Astrocyte (in vitro differentiated cells and primary cell): Measurements from ENCODE around the gene ACADSB. TPM values are rescaled to one million over a fixed set of nuclear protein-coding genes. Genes with fewer than 3 reads are reported as not detected.

Experiments used
- DNase-seq: peaks from one replicate; pipeline ENCODE4 v3.0.0-alpha.2; 2010; ENCODE audit warnings: low read depth
- FAIRE-seq: peaks from 2 replicates; lab custom pipeline; 2011; peaks lifted over from hg19 to GRCh38; lab: Jason Lieb, UNC
- H2AFZ ChIP-seq: 2 replicates; pipeline ENCODE4 v1.6.0; 2012; ENCODE audit warnings: low read depth, low read length, inconsistent platforms
- H3K27ac ChIP-seq: 2 replicates; pipeline ENCODE4 v1.5.1; 2011; ENCODE audit warnings: low read depth, low read length, inconsistent platforms
- H3K27me3 ChIP-seq: 2 replicates; pipeline ENCODE4 v1.6.0; 2011; ENCODE audit warnings: low read length, inconsistent platforms; ENCODE audit not compliant: insufficient read depth
- H3K36me3 ChIP-seq: 2 replicates; pipeline ENCODE4 v1.5.1; 2011; ENCODE audit warnings: low read length, inconsistent platforms; ENCODE audit not compliant: insufficient read depth
- H3K4me1 ChIP-seq: 2 replicates; pipeline ENCODE4 v1.5.1; 2011; ENCODE audit warnings: low read length, inconsistent platforms; ENCODE audit not compliant: insufficient read depth
- H3K4me2 ChIP-seq: 2 replicates; pipeline ENCODE4 v1.6.0; 2012; ENCODE audit warnings: low read length, inconsistent platforms
- H3K4me3 ChIP-seq: 2 replicates; pipeline ENCODE4 v1.5.1; 2011; ENCODE audit warnings: low read depth, mild to moderate bottlenecking, low read length, inconsistent platforms; ENCODE audit not compliant: insufficient read depth
- H3K79me2 ChIP-seq: 2 replicates; pipeline ENCODE4 v1.6.0; 2012; ENCODE audit warnings: mild to moderate bottlenecking, low read length, inconsistent platforms; ENCODE audit not compliant: insufficient read depth
- H3K9ac ChIP-seq: 2 replicates; pipeline ENCODE4 v1.6.0; 2012; ENCODE audit warnings: mild to moderate bottlenecking, low read length, inconsistent platforms
- H3K9me3 ChIP-seq: 2 replicates; pipeline ENCODE4 v1.5.1; 2012; ENCODE audit warnings: low read depth, mild to moderate bottlenecking, low read length, inconsistent platforms; ENCODE audit not compliant: insufficient read depth
- H4K20me1 ChIP-seq: 2 replicates; pipeline ENCODE4 v1.6.0; 2012; ENCODE audit warnings: low read length, inconsistent platforms; ENCODE audit not compliant: insufficient read depth
- H3K27ac Mint-ChIP-seq: one replicate; pipeline ENCODE4 v1.8.0; 2021; ENCODE audit warnings: mild to moderate bottlenecking, mixed read lengths; ENCODE audit not compliant: unreplicated experiment
- H3K27me3 Mint-ChIP-seq: one replicate; pipeline ENCODE4 v1.8.0; 2021; ENCODE audit warnings: low read depth, mixed read lengths; ENCODE audit not compliant: unreplicated experiment
- H3K36me3 Mint-ChIP-seq: one replicate; pipeline ENCODE4 v1.8.0; 2021; ENCODE audit warnings: low read depth, mixed read lengths; ENCODE audit not compliant: unreplicated experiment
- H3K4me1 Mint-ChIP-seq: one replicate; pipeline ENCODE4 v1.8.0; 2021; ENCODE audit warnings: low read depth, mixed read lengths; ENCODE audit not compliant: unreplicated experiment
- H3K4me3 Mint-ChIP-seq: one replicate; pipeline ENCODE4 v1.8.0; 2021; ENCODE audit warnings: mild to moderate bottlenecking, moderate library complexity, mixed read lengths; ENCODE audit not compliant: unreplicated experiment
- H3K9me3 Mint-ChIP-seq: one replicate; pipeline ENCODE4 v1.8.0; 2021; ENCODE audit warnings: mild to moderate bottlenecking, mixed read lengths; ENCODE audit not compliant: unreplicated experiment
- EZH2 ChIP-seq: IDR thresholded peaks from 2 replicates; pipeline ENCODE4 v1.6.1; 2012; ENCODE audit warnings: mild to moderate bottlenecking, low read length, inconsistent platforms; ENCODE audit not compliant: insufficient read depth
- total RNA-seq: library from RNA; stranded (reverse); gene quantifications from 2 replicates; pipeline ENCODE4 v1.2.1, GENCODE V29; 2021
- TF ChIP-seq, protein P1 (sequence below): IDR thresholded peaks from 2 replicates; pipeline ENCODE4 v1.5.1; 2011; ENCODE audit warnings: low read depth, mild to moderate bottlenecking, inconsistent platforms, low read length, moderate library complexity; ENCODE audit not compliant: insufficient read depth

The ACADSB gene
- total RNA-seq, 1 donor from 2014 or later, result 10.0 TPM

DNA sequence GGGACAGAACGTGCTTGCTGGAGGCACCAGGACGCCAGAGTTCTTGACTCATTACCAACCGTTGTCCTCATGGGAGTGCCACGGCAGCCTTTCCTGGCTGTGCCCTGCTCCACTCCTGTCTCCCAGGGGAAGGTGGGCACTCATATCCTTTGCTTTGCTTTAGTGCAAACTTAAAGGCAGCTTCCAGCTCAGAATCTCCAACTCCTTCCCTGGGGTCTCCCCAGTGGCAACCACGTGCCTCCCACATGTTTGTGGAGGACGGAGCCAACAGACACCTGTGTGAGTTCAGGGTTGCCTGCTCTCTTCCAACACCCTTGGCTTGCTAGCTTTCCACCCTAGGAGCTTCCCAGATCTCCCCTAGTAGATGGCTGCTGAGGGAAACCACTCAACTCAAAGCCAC lies 75.0 kb downstream of the ACADSB start:
- FAIRE-seq (no peak), DNase-seq (no peak)
- Mint-ChIP-seq H3K27me3 (peaks cover 28% of the 10 kb centered on the region), H3K4me1 (no peaks in the 10 kb centered on the region), H3K9me3 (no peaks in the 10 kb centered on the region), H3K4me3 (no peak overlapping the region), H3K27ac (no peak overlapping the region), H3K36me3 (no peaks in the 10 kb centered on the region)
- Histone ChIP-seq H3K9me3 (no peaks in the 10 kb centered on the region), H2AFZ (no peak overlapping the region), H3K27me3 (no peaks in the 10 kb centered on the region), H3K4me2 (no peak overlapping the region), H3K79me2 (no peaks in the 10 kb centered on the region), H3K4me3 (no peak overlapping the region), H4K20me1 (no peaks in the 10 kb centered on the region), H3K36me3 (no peaks in the 10 kb centered on the region), H3K9ac (no peak overlapping the region), H3K4me1 (no peaks in the 10 kb centered on the region), H3K27ac (no peak overlapping the region)
- TF ChIP-seq, protein P1, sequence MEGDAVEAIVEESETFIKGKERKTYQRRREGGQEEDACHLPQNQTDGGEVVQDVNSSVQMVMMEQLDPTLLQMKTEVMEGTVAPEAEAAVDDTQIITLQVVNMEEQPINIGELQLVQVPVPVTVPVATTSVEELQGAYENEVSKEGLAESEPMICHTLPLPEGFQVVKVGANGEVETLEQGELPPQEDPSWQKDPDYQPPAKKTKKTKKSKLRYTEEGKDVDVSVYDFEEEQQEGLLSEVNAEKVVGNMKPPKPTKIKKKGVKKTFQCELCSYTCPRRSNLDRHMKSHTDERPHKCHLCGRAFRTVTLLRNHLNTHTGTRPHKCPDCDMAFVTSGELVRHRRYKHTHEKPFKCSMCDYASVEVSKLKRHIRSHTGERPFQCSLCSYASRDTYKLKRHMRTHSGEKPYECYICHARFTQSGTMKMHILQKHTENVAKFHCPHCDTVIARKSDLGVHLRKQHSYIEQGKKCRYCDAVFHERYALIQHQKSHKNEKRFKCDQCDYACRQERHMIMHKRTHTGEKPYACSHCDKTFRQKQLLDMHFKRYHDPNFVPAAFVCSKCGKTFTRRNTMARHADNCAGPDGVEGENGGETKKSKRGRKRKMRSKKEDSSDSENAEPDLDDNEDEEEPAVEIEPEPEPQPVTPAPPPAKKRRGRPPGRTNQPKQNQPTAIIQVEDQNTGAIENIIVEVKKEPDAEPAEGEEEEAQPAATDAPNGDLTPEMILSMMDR, result no peak
- TF ChIP-seq EZH2, result no peak

DNA sequence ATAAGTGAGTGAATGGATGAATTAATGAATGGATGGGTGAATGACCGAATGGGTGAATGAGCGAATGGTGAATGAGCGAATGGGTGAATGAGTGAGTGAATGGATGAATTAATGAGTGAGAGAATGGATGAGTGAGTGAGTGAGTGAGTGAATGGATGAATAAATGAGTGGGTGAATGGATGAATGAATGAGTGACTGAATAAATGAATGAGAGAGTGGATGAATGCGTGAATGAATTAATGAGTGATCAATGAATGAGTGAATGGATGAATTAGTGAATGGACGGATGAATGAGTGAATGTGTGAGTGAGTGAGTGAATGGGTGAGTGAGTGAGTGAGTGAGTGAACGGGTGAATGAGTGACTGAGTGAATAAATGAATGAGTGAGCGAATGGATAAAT lies 77.5 kb downstream of the ACADSB start:
- no peak for DNase-seq
- H3K27ac ChIP-seq, result no peak overlapping the region
- Mint-ChIP-seq H3K9me3 (no peaks in the 10 kb centered on the region), H3K4me1 (no peaks in the 10 kb centered on the region), H3K4me3 (no peak overlapping the region), H3K27ac (no peak overlapping the region), H3K36me3 (no peaks in the 10 kb centered on the region), H3K27me3 (peaks cover 31% of the 10 kb centered on the region)
- no peak for TF ChIP-seq EZH2
- TF ChIP-seq, protein P1, result no peak
- no peak overlapping the region for H3K4me3 ChIP-seq
- no peaks in the 10 kb centered on the region for H3K27me3 ChIP-seq
- no peak overlapping the region for H3K4me2 ChIP-seq
- no peaks in the 10 kb centered on the region for H3K9me3 ChIP-seq
- no peaks in the 10 kb centered on the region for H3K36me3 ChIP-seq
- H2AFZ ChIP-seq, result no peak overlapping the region
- H4K20me1 ChIP-seq, result no peaks in the 10 kb centered on the region
- H3K4me1 ChIP-seq, result no peaks in the 10 kb centered on the region
- no peak overlapping the region for H3K9ac ChIP-seq
- no peak for FAIRE-seq
- H3K79me2 ChIP-seq, result no peaks in the 10 kb centered on the region

DNA sequence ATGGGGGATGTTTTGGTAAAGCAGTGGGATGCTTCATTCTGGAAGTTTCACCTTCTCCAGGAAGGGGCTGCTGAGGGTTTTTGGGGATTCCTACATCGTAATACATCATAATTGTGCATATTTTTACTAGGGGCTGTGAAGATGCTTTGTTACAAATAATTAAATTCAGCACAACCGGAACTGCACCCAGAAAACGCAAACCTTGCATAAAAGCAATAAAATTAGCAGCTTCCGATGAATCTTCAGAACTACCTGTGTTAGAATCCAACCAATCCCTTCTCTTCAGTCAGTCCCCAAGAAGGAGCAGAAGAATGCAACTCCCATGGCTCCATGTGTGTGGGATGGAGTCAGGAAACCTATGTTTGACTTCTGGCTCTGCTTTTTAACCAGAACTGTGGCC lies 78.5 kb downstream of the ACADSB start:
- no peaks in the 10 kb centered on the region for H3K9me3 ChIP-seq
- no peaks in the 10 kb centered on the region for H3K27me3 ChIP-seq
- Mint-ChIP-seq H3K27me3 (peaks cover 36% of the 10 kb centered on the region), H3K27ac (no peak overlapping the region), H3K36me3 (no peaks in the 10 kb centered on the region), H3K4me1 (no peaks in the 10 kb centered on the region), H3K9me3 (no peaks in the 10 kb centered on the region), H3K4me3 (no peak overlapping the region)
- no peak overlapping the region for H3K27ac ChIP-seq
- DNase-seq, result no peak
- FAIRE-seq, result no peak
- H3K4me1 ChIP-seq, result no peaks in the 10 kb centered on the region
- no peak overlapping the region for H3K9ac ChIP-seq
- H3K4me3 ChIP-seq, result no peak overlapping the region
- H3K79me2 ChIP-seq, result no peaks in the 10 kb centered on the region
- no peak overlapping the region for H3K4me2 ChIP-seq
- no peaks in the 10 kb centered on the region for H3K36me3 ChIP-seq
- TF ChIP-seq, protein P1, result no peak
- TF ChIP-seq EZH2, result no peak
- no peak overlapping the region for H2AFZ ChIP-seq
- no peaks in the 10 kb centered on the region for H4K20me1 ChIP-seq
